K562 (cell line): ENCODE data around the gene TANGO6. TPM values are rescaled to one million over a fixed set of nuclear protein-coding genes. Genes with fewer than 3 reads are reported as not detected.

Experiments used
- ARID3A ChIP-seq: IDR thresholded peaks from 2 replicates; pipeline ENCODE4 v1.6.1; 2012; ENCODE audit warnings: low read depth, low read length, improper control_type of control experiment, borderline replicate concordance
- EHMT2 ChIP-seq: fragments of 450-650 bp; IDR thresholded peaks from 2 replicates; pipeline ENCODE4 v1.6.1; 2018; ENCODE audit warnings: antibody characterized with exemption
- KAT2B ChIP-seq: IDR thresholded peaks from one replicate; pipeline ENCODE4 v1.6.1; 2012; ENCODE audit warnings: low read depth, mild to moderate bottlenecking, control low read depth, inconsistent platforms, low read length, moderate library complexity
- KAT7 ChIP-seq: sonication (generic); formaldehyde crosslinking; IDR thresholded peaks from 2 replicates; pipeline ENCODE4 v1.8.0; 2022; ENCODE audit warnings: missing genetic modification reagents, mild to moderate bottlenecking, borderline replicate concordance
- MTA3 ChIP-seq: fragments of 450-650 bp; formaldehyde crosslinking; IDR thresholded peaks from 2 replicates; pipeline ENCODE4 v1.6.1; 2017; ENCODE audit warnings: mild to moderate bottlenecking, borderline replicate concordance
- NBN ChIP-seq: fragments of 450-650 bp; IDR thresholded peaks from 2 replicates; pipeline ENCODE4 v1.6.1; 2016; ENCODE audit warnings: low read depth, mild to moderate bottlenecking
- PHF8 ChIP-seq: fragments of 200-600 bp; sonication (generic); IDR thresholded peaks from 2 replicates; pipeline ENCODE4 v1.6.1; 2012; ENCODE audit warnings: mixed run types, mild to moderate bottlenecking, inconsistent platforms, low read length, moderate library complexity, borderline replicate concordance
- SMARCA4 ChIP-seq: fragments of 450-650 bp; IDR thresholded peaks from 2 replicates; pipeline ENCODE4 v1.6.1; 2016
- TBP ChIP-seq: optimal IDR thresholded peaks from 2 replicates; pipeline ENCODE3; 2011; ENCODE audit warnings: low read depth, low read length, improper control_type of control experiment
- TRIM24 ChIP-seq, 2 experiments: fragments of 450-650 bp; IDR thresholded peaks; 2 replicates each; pipeline ENCODE4 v1.6.1; 2016
- ZBTB2 ChIP-seq: fragments of 450-650 bp; IDR thresholded peaks from 2 replicates; pipeline ENCODE4 v1.6.1; 2016; ENCODE audit warnings: antibody characterized with exemption
- ZBTB40 ChIP-seq, 2 experiments: fragments of 450-650 bp in 1 of 2; sonication (generic) in 1 of 2; formaldehyde crosslinking in 1 of 2; IDR thresholded peaks; 2 replicates each; pipeline versions ENCODE4 v1.7.1 to v1.9.0; 2016 to 2022; ENCODE audit warnings: inconsistent platforms in 1 of 2, mild to moderate bottlenecking in 1 of 2, missing genetic modification reagents in 1 of 2
- ZNF347 ChIP-seq: fragments of 450-650 bp; formaldehyde crosslinking; IDR thresholded peaks from 2 replicates; pipeline ENCODE4 v1.4.0; 2020; ENCODE audit warnings: low read depth, mild to moderate bottlenecking, moderate library complexity
- polyA plus RNA-seq, 8 experiments: library from polyadenylated mRNA; depleted of rRNA in 4 of 8; stranded (reverse) in 5 of 8; unstranded in 3 of 8; fragments of >200 nt; fragmentation: Nextera tagmentation in 2 of 8; fragmentation: Illumina TruSeq in 1 of 8; extraction: Ambion mirVana in 2 of 8; extraction: Trizol in 1 of 8; gene quantifications; 2 replicates each; pipeline versions ENCODE4 v1.2.1 to v1.2.3, GENCODE V29; 2011 to 2014; ENCODE audit warnings: inconsistent platforms in 1 of 8, missing spikeins in 1 of 8
- total RNA-seq, 7 experiments: library from RNA; depleted of rRNA in 6 of 7; stranded (reverse); fragments of >200 nt in 6 of 7; fragmentation: Illumina TruSeq in 2 of 7; extraction: Trizol in 2 of 7; gene quantifications; 2 replicates each; pipeline versions ENCODE4 v1.2.1 to v1.2.3, GENCODE V29; 2011 to 2021; ENCODE audit warnings: low replicate concordance in 1 of 7

The TANGO6 gene
- total and polyA plus RNA-seq, 9 of the 15 experiments (the other 6 are each of a cell fraction or from before 2014, with no cell fraction given) = 1.6 to 15.2 (median 9.6) TPM

- TF ChIP-seq KAT7 (CRISPR knock-in tag) = no peak
- no peak for TF ChIP-seq ZNF347 (CRISPR knock-in tag)
- TF ChIP-seq TBP = peak; percentile 30
- TF ChIP-seq PHF8 = peak; percentile 29; the same call in 1 of the 2 replicates
- TF ChIP-seq ZBTB40 (IDR thresholded peaks at IDR 0.05) = 0 out of 2 replicates have a peak, but pooled peaks have one; percentile 32
- TF ChIP-seq ZBTB40 (CRISPR knock-in tag; IDR thresholded peaks at IDR 0.05) = no peak
- TF ChIP-seq TRIM24 (IDR thresholded peaks at IDR 0.05) = peak in 1 of 2 experiments; percentile 46; a peak in 1 of 4 replicates
- TF ChIP-seq NBN = peak; percentile 72
- no peak for TF ChIP-seq KAT2B
- TF ChIP-seq EHMT2 = peak; percentile 72
- TF ChIP-seq SMARCA4 = peak; percentile 75
- TF ChIP-seq ZBTB2 = 0 out of 2 replicates have a peak, but pooled peaks have one; percentile 61
- TF ChIP-seq ARID3A = peak; percentile 21; the same call in 1 of the 2 replicates
- peak; percentile 31; the same call in 1 of the 2 replicates for TF ChIP-seq MTA3
Measured at GRCh38 chr16:68987734-68988457, 144.6 kb downstream of the TANGO6 start (continued).
